Heart left ventricle (tissue), 13 donors: Measurements from ENCODE around the gene RCAN3.

Experiments
- CTCF ChIP-seq, 12 donors: fragments of 200-600 bp; sonication (generic) in 4 of 12; IDR thresholded peaks; one replicate each; pipeline versions ENCODE4 v1.5.0 to v1.8.0; 2018 to 2022; ENCODE audit warnings: antibody characterized with exemption in 12 of 12, mild to moderate bottlenecking in 5 of 12
- POLR2A ChIP-seq, 2 donors: fragments of 450-650 bp; IDR thresholded peaks; one replicate each; pipeline ENCODE4 v1.6.1; 2017; ENCODE audit warnings: antibody characterized with exemption in 2 of 2, mild to moderate bottlenecking in 2 of 2, moderate library complexity in 2 of 2
- donor health status: ischemic (EF 13 %, LVEDD 7.1; RV severe dilation, severe dysfunction).
- donor health status: DM: no; HTN: yes; CAD: no.
- donor health status: DM: no; HTN: no; CAD: no.
- donor health status: ischemic (EF 25% LVEDD 6.9; RV normal size, moderate dysfunction).
- donor health status: ischemic (EF 25% LVEDD 5.7; RV mildly dilated, moderate dysfunction).
- donor health status: ischemic (EF 35%, LVEDD 5.7; RV mildly dilated, moderate dysfunction).
- donor health status: nonischemic (EF 11% LVEDD 7.7; RV severe dilation, severe dysfunction).
- donor health status: DM: yes; HTN: yes; CAD: no.
- donor health status: PGD.
- donor health status: ischemic (EF 29% LVEDD 5.4; RV normal size, mild dysfunction).
- donor health status: nonischemic (EF 23%, LVEDD 6.1; RV moderate dilation, normal function).

GRCh38 chr1:24525606-24526005 is 23.0 kb downstream of the RCAN3 start:
- TF ChIP-seq CTCF (IDR thresholded peaks at IDR 0.05) (no peak), POLR2A (IDR thresholded peaks at IDR 0.05) (no peak)
